Activated B cell treated with CpG ODN at 0.5 μM for 24 hours (primary cell): ENCODE measurements around the gene USP46. TPM values are rescaled to one million over a fixed set of nuclear protein-coding genes. Genes with fewer than 3 reads are reported as not detected.

Experiments
- ATAC-seq: fragments of 200-7000 bp; cut with Tn5 transposase; one replicate; pipeline ENCODE4 v1.10.0; 2021; ENCODE audit warnings: low read depth, mild to moderate bottlenecking, moderate library complexity
- CTCF ChIA-PET: fragments of 350-600 bp; sonication (Branson Sonifier 250); formaldehyde crosslinking; loops from one replicate; lab custom pipeline; 2021; ENCODE audit warnings: antibody characterized with exemption; lab: Charles Lee
- POLR2A ChIA-PET: fragments of 350-600 bp; sonication (Branson Sonifier 250); formaldehyde crosslinking; loops from one replicate; lab custom pipeline; 2021; ENCODE audit warnings: antibody characterized with exemption; lab: Charles Lee
- DNase-seq: peaks from one replicate; pipeline ENCODE4 v3.0.0; 2022
- H3K27ac Mint-ChIP-seq: one replicate; pipeline ENCODE4 v1.8.0; 2020; ENCODE audit warnings: mixed read lengths
- H3K27me3 Mint-ChIP-seq: one replicate; pipeline ENCODE4 v1.8.0; 2021; ENCODE audit warnings: mixed read lengths
- H3K36me3 Mint-ChIP-seq: one replicate; pipeline ENCODE4 v1.8.0; 2021; ENCODE audit warnings: low read depth, mixed read lengths
- H3K4me1 Mint-ChIP-seq: one replicate; pipeline ENCODE4 v1.8.0; 2021; ENCODE audit warnings: mixed read lengths
- H3K4me3 Mint-ChIP-seq: one replicate; pipeline ENCODE4 v1.8.0; 2020; ENCODE audit warnings: mild to moderate bottlenecking, mixed read lengths
- H3K9me3 Mint-ChIP-seq: one replicate; pipeline ENCODE4 v1.8.0; 2020; ENCODE audit warnings: mixed read lengths
- intact Hi-C: fragments of 100-400 bp; cut with micrococcal nuclease; formaldehyde crosslinking; loops from one replicate; pipeline ENCODE4 v1.15.1; 2024
- total RNA-seq: library from RNA; stranded (reverse); gene quantifications from 2 replicates; pipeline ENCODE4 v1.2.3, GENCODE V29; 2022
- TF ChIP-seq, protein P1 (sequence below): fragments of 200-600 bp; IDR thresholded peaks from one replicate; pipeline ENCODE4 v1.8.0; 2022; ENCODE audit warnings: antibody characterized with exemption, mild to moderate bottlenecking

The USP46 gene
- total RNA-seq, 1 donor from 2014 or later = 13.3 TPM

DNA sequence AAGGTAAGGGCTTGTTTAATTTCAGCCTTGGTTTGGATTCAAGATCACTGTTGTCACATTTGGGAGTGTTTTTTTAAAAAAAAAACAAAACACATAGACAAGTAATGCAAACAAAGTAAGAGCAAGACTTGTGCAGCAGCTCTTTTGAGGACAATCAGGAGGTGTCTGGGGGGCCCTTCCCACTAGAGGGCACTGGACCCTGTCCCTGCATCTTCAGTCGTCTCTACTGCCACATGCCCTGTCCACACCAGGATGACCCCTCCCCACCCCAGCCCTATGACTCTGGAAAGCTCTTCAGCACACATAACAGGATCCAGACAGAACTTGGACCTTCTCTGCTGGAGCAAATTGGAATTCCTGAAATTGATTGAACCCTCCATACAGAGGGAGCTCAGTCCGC lies 71.0 kb downstream of the USP46 start:
- POLR2A ChIA-PET = interaction anchor here (0.5 to 0.9 kb wide), 2 partner anchors 26 to 68 kb away, joined by 3 to 4 read pairs; no protein-coding TSS in a partner anchor
- DNase-seq (no peak), ATAC-seq (peak; percentile 47)
- CTCF ChIA-PET = interaction anchor here (0.7 to 2.0 kb wide), 8 partner anchors 42 to 1646 kb away, joined by 3 to 7 read pairs (median 4); no protein-coding TSS in a partner anchor
- TF ChIP-seq, protein P1, sequence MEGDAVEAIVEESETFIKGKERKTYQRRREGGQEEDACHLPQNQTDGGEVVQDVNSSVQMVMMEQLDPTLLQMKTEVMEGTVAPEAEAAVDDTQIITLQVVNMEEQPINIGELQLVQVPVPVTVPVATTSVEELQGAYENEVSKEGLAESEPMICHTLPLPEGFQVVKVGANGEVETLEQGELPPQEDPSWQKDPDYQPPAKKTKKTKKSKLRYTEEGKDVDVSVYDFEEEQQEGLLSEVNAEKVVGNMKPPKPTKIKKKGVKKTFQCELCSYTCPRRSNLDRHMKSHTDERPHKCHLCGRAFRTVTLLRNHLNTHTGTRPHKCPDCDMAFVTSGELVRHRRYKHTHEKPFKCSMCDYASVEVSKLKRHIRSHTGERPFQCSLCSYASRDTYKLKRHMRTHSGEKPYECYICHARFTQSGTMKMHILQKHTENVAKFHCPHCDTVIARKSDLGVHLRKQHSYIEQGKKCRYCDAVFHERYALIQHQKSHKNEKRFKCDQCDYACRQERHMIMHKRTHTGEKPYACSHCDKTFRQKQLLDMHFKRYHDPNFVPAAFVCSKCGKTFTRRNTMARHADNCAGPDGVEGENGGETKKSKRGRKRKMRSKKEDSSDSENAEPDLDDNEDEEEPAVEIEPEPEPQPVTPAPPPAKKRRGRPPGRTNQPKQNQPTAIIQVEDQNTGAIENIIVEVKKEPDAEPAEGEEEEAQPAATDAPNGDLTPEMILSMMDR = no peak
- no peak overlapping the region for H3K4me3 Mint-ChIP-seq
- no peaks in the 10 kb centered on the region for H3K4me1 Mint-ChIP-seq
- no peak overlapping the region for H3K27ac Mint-ChIP-seq
- H3K36me3 Mint-ChIP-seq = no peaks in the 10 kb centered on the region
- H3K9me3 Mint-ChIP-seq = no peaks in the 10 kb centered on the region
- peaks cover 3% of the 10 kb centered on the region for H3K27me3 Mint-ChIP-seq
- intact Hi-C loops = loop anchor here (1.0 to 2.0 kb wide), 2 partner anchors 77 to 395 kb away; no protein-coding TSS in a partner anchor

- intact Hi-C loops = no loop called here
- H3K9me3 Mint-ChIP-seq = no peaks in the 10 kb centered on the region
Observed at GRCh38 chr4:52586069-52586468, 73.0 kb downstream of the USP46 start.

DNA sequence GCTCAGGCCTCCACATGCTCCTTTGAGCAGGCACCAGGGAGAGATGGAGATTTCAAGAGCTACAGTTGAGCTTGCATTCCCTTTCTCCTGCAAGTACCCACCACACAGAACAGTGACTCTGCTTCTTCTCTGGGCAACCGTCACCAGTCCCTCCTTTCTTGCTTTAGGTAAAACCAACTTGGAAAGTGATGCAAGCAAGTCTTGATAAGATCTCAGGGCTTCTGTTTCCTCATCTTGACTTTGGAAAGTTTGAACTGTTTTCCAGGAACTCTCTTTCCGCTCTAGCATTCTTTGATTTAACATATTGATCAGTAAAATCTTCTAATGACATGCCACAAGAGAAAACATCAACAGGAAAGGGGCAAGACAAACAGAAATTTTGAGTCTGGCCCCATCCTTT lies 73.7 kb downstream of the USP46 start:
- H3K9me3 Mint-ChIP-seq = no peaks in the 10 kb centered on the region
- intact Hi-C loops = no loop called here
- CTCF ChIA-PET = no interaction called here
- no peak overlapping the region for H3K27ac Mint-ChIP-seq
- peaks cover 6% of the 10 kb centered on the region for H3K27me3 Mint-ChIP-seq
- DNase-seq (no peak), ATAC-seq (no peak)
- H3K4me3 Mint-ChIP-seq = no peak overlapping the region
- H3K4me1 Mint-ChIP-seq = no peaks in the 10 kb centered on the region
- TF ChIP-seq, protein P1 = no peak
- POLR2A ChIA-PET = no interaction called here
- no peaks in the 10 kb centered on the region for H3K36me3 Mint-ChIP-seq

More at GRCh38 chr4:52586069-52586468, 73.0 kb downstream of the USP46 start:
- Mint-ChIP-seq H3K4me1 (no peaks in the 10 kb centered on the region), H3K27ac (no peak overlapping the region), H3K4me3 (no peak overlapping the region), H3K27me3 (peaks cover 6% of the 10 kb centered on the region), H3K36me3 (no peaks in the 10 kb centered on the region)
- DNase-seq = no peak
- ChIA-PET CTCF (no interaction called here), POLR2A (no interaction called here)
- TF ChIP-seq, protein P1 = no peak
- ATAC-seq = no peak

- no peak for ATAC-seq
- H3K27ac Mint-ChIP-seq = no peak overlapping the region
- no peaks in the 10 kb centered on the region for H3K36me3 Mint-ChIP-seq
- H3K4me3 Mint-ChIP-seq = no peak overlapping the region
- POLR2A ChIA-PET = no interaction called here
- no peaks in the 10 kb centered on the region for H3K9me3 Mint-ChIP-seq
- TF ChIP-seq, protein P1 = no peak
- CTCF ChIA-PET = no interaction called here
- intact Hi-C loops = no loop called here
- no peak for DNase-seq
- peaks cover 5% of the 10 kb centered on the region for H3K27me3 Mint-ChIP-seq
- H3K4me1 Mint-ChIP-seq = no peaks in the 10 kb centered on the region
Observed at GRCh38 chr4:52579602-52580272, 79.4 kb downstream of the USP46 start.

GRCh38 chr4:52578951-52579350 lies 80.2 kb downstream of the USP46 start:
- TF ChIP-seq, protein P1 = no peak
- intact Hi-C loops = no loop called here
- no peak overlapping the region for H3K4me3 Mint-ChIP-seq
- no peaks in the 10 kb centered on the region for H3K4me1 Mint-ChIP-seq
- ATAC-seq = no peak
- H3K27ac Mint-ChIP-seq = no peak overlapping the region
- CTCF ChIA-PET = no interaction called here
- H3K36me3 Mint-ChIP-seq = no peaks in the 10 kb centered on the region
- H3K9me3 Mint-ChIP-seq = no peaks in the 10 kb centered on the region
- DNase-seq = no peak
- POLR2A ChIA-PET = no interaction called here
- peaks cover 5% of the 10 kb centered on the region for H3K27me3 Mint-ChIP-seq
